Activated T-helper 2 cell treated with anti-CD3 and anti-CD28 coated beads, Interferon-gamma antibody, Interleukin-2, Interleukin-4, amounts not matched to agents 10 μg/mL and 5 μg/mL and 100 μg/mL, durations not matched to agents 14 hours and 24 hours and 36 hours (primary cell): Measurements from ENCODE around the gene KIAA1614. TPM values are rescaled to one million over a fixed set of nuclear protein-coding genes. Genes with fewer than 3 reads are reported as not detected.

Experiments
- DNase-seq: peaks from one replicate; pipeline ENCODE4 v3.0.0; 2021; ENCODE audit warnings: low spot score
- H3K27ac Mint-ChIP-seq: one replicate; pipeline ENCODE4 v1.8.0; 2021; ENCODE audit warnings: mixed read lengths
- H3K27me3 Mint-ChIP-seq: one replicate; pipeline ENCODE4 v1.8.0; 2021; ENCODE audit warnings: low read depth, mixed read lengths
- H3K36me3 Mint-ChIP-seq: one replicate; pipeline ENCODE4 v1.8.0; 2021; ENCODE audit warnings: low read depth, mixed read lengths
- H3K4me1 Mint-ChIP-seq: one replicate; pipeline ENCODE4 v1.8.0; 2021; ENCODE audit warnings: low read depth, mixed read lengths
- H3K4me3 Mint-ChIP-seq: one replicate; pipeline ENCODE4 v1.8.0; 2021; ENCODE audit warnings: low read depth, mild to moderate bottlenecking, moderate library complexity, mixed read lengths
- H3K9me3 Mint-ChIP-seq: one replicate; pipeline ENCODE4 v1.8.0; 2021; ENCODE audit warnings: mixed read lengths
- intact Hi-C: fragments of 100-400 bp; cut with micrococcal nuclease; formaldehyde crosslinking; loops from one replicate; pipeline ENCODE4 v1.15.1; 2023
- total RNA-seq: library from RNA; stranded (reverse); gene quantifications from 2 replicates; pipeline ENCODE4 v1.2.3, GENCODE V29; 2022

The KIAA1614 gene
- total RNA-seq, 1 donor from 2014 or later, result 0.09 TPM

- Mint-ChIP-seq H3K36me3 (no peaks in the 10 kb centered on the region), H3K27me3 (peaks cover 40% of the 10 kb centered on the region), H3K27ac (no peak overlapping the region), H3K9me3 (no peaks in the 10 kb centered on the region), H3K4me1 (peaks cover 10% of the 10 kb centered on the region), H3K4me3 (peak overlapping the region; percentile 35)
- DNase-seq, result no peak
- intact Hi-C loops, result no loop called here
Measured at GRCh38 chr1:180912211-180912800, 391 bp upstream of the KIAA1614 start.

- no peaks in the 10 kb centered on the region for H3K36me3 Mint-ChIP-seq
- H3K4me3 Mint-ChIP-seq, result no peak overlapping the region
Measured at GRCh38 chr1:180915426-180915965, 2.8 kb downstream of the KIAA1614 start.

GRCh38 chr1:180916012-180916770 lies 3.5 kb downstream of the KIAA1614 start:
- Mint-ChIP-seq H3K4me3 (no peak overlapping the region), H3K27ac (no peak overlapping the region), H3K36me3 (no peaks in the 10 kb centered on the region), H3K4me1 (peaks cover 2% of the 10 kb centered on the region), H3K9me3 (no peaks in the 10 kb centered on the region), H3K27me3 (peaks cover 30% of the 10 kb centered on the region)
- intact Hi-C loops, result no loop called here
- DNase-seq, result no peak

More at GRCh38 chr1:180915426-180915965, 2.8 kb downstream of the KIAA1614 start:
- Mint-ChIP-seq H3K27me3 (peaks cover 36% of the 10 kb centered on the region), H3K9me3 (no peaks in the 10 kb centered on the region), H3K27ac (no peak overlapping the region), H3K4me1 (peaks cover 2% of the 10 kb centered on the region)
- intact Hi-C loops, result no loop called here
- no peak for DNase-seq

GRCh38 chr1:180916771-180917170 lies 4.1 kb downstream of the KIAA1614 start:
- Mint-ChIP-seq H3K4me3 (no peak overlapping the region), H3K27me3 (peaks cover 25% of the 10 kb centered on the region), H3K27ac (no peak overlapping the region), H3K36me3 (no peaks in the 10 kb centered on the region), H3K4me1 (peaks cover 2% of the 10 kb centered on the region), H3K9me3 (no peaks in the 10 kb centered on the region)
- no peak for DNase-seq
- intact Hi-C loops, result no loop called here

GRCh38 chr1:180917306-180918065 lies 4.8 kb downstream of the KIAA1614 start:
- intact Hi-C loops, result no loop called here
- no peak for DNase-seq
- no peaks in the 10 kb centered on the region for H3K36me3 Mint-ChIP-seq
- H3K4me3 Mint-ChIP-seq, result no peak overlapping the region
- H3K9me3 Mint-ChIP-seq, result no peaks in the 10 kb centered on the region
- peaks cover 19% of the 10 kb centered on the region for H3K27me3 Mint-ChIP-seq
- H3K27ac Mint-ChIP-seq, result no peak overlapping the region
- H3K4me1 Mint-ChIP-seq, result peaks cover 2% of the 10 kb centered on the region

GRCh38 chr1:180918519-180918918 lies 5.8 kb downstream of the KIAA1614 start:
- intact Hi-C loops, result no loop called here
- Mint-ChIP-seq H3K4me1 (no peaks in the 10 kb centered on the region), H3K4me3 (no peak overlapping the region), H3K27me3 (peaks cover 17% of the 10 kb centered on the region), H3K9me3 (no peaks in the 10 kb centered on the region), H3K27ac (no peak overlapping the region), H3K36me3 (no peaks in the 10 kb centered on the region)
- no peak for DNase-seq

GRCh38 chr1:180919183-180919700 lies 6.5 kb downstream of the KIAA1614 start:
- Mint-ChIP-seq H3K9me3 (no peaks in the 10 kb centered on the region), H3K27ac (no peak overlapping the region), H3K36me3 (no peaks in the 10 kb centered on the region), H3K27me3 (peaks cover 10% of the 10 kb centered on the region), H3K4me1 (no peaks in the 10 kb centered on the region), H3K4me3 (no peak overlapping the region)
- DNase-seq, result no peak
- intact Hi-C loops, result no loop called here

GRCh38 chr1:180920193-180920592 lies 7.5 kb downstream of the KIAA1614 start:
- intact Hi-C loops, result no loop called here
- Mint-ChIP-seq H3K4me3 (no peak overlapping the region), H3K4me1 (no peaks in the 10 kb centered on the region), H3K27ac (no peak overlapping the region), H3K27me3 (peaks cover 5% of the 10 kb centered on the region), H3K9me3 (no peaks in the 10 kb centered on the region), H3K36me3 (no peaks in the 10 kb centered on the region)
- DNase-seq, result no peak

GRCh38 chr1:180920702-180921101 lies 8.0 kb downstream of the KIAA1614 start:
- H3K27ac Mint-ChIP-seq, result no peak overlapping the region
- intact Hi-C loops, result no loop called here

GRCh38 chr1:180921386-180921785 lies 8.7 kb downstream of the KIAA1614 start:
- no peak for DNase-seq
- intact Hi-C loops, result no loop called here
- Mint-ChIP-seq H3K27ac (no peak overlapping the region), H3K27me3 (no peaks in the 10 kb centered on the region), H3K36me3 (no peaks in the 10 kb centered on the region), H3K9me3 (no peaks in the 10 kb centered on the region), H3K4me1 (no peaks in the 10 kb centered on the region), H3K4me3 (no peak overlapping the region)

More at GRCh38 chr1:180920702-180921101, 8.0 kb downstream of the KIAA1614 start:
- Mint-ChIP-seq H3K4me3 (no peak overlapping the region), H3K27me3 (no peaks in the 10 kb centered on the region), H3K4me1 (no peaks in the 10 kb centered on the region), H3K36me3 (no peaks in the 10 kb centered on the region), H3K9me3 (no peaks in the 10 kb centered on the region)
- no peak for DNase-seq

GRCh38 chr1:180921891-180922630 lies 9.4 kb downstream of the KIAA1614 start:
- Mint-ChIP-seq H3K27ac (no peak overlapping the region), H3K27me3 (no peaks in the 10 kb centered on the region), H3K9me3 (no peaks in the 10 kb centered on the region), H3K36me3 (no peaks in the 10 kb centered on the region), H3K4me1 (no peaks in the 10 kb centered on the region), H3K4me3 (no peak overlapping the region)
- DNase-seq, result no peak
- intact Hi-C loops, result no loop called here

- intact Hi-C loops, result no loop called here
- DNase-seq, result no peak
- no peaks in the 10 kb centered on the region for H3K36me3 Mint-ChIP-seq
- H3K4me1 Mint-ChIP-seq, result no peaks in the 10 kb centered on the region
- H3K9me3 Mint-ChIP-seq, result no peaks in the 10 kb centered on the region
- no peak overlapping the region for H3K27ac Mint-ChIP-seq
- no peaks in the 10 kb centered on the region for H3K27me3 Mint-ChIP-seq
- no peak overlapping the region for H3K4me3 Mint-ChIP-seq
Measured at GRCh38 chr1:180922631-180923015, 9.9 kb downstream of the KIAA1614 start.
